BLaER1 treated with 17β-estradiol and CSF1 and Interleukin-3, amounts not matched to agents 10 nM and 100 nM (cell line): ENCODE measurements around the gene PITPNC1.

Source experiments
- H3K27ac ChIP-seq, 11 experiments: shearing (Covaris generic); formaldehyde crosslinking; 2 replicates each; pipeline ENCODE4 v1.8.1; 2022
- H3K27me3 ChIP-seq, 11 experiments: shearing (Covaris generic); formaldehyde crosslinking; 2 replicates each; pipeline ENCODE4 v1.8.1; 2022
- H3K36me3 ChIP-seq, 11 experiments: shearing (Covaris generic); formaldehyde crosslinking; 2 replicates each; pipeline ENCODE4 v1.8.1; 2022
- H3K4me1 ChIP-seq, 10 experiments: shearing (Covaris generic); formaldehyde crosslinking; 2 replicates each; pipeline ENCODE4 v1.8.1; 2022
- H3K4me2 ChIP-seq, 11 experiments: shearing (Covaris generic); formaldehyde crosslinking; 2 replicates each; pipeline ENCODE4 v1.8.1; 2022
- H3K4me3 ChIP-seq, 10 experiments: shearing (Covaris generic); formaldehyde crosslinking; 2 replicates each; pipeline ENCODE4 v1.8.1; 2022
- H3K9ac ChIP-seq, 11 experiments: shearing (Covaris generic); formaldehyde crosslinking; 2 replicates each; pipeline ENCODE4 v1.8.1; 2022
- H3K9me3 ChIP-seq, 11 experiments: shearing (Covaris generic); formaldehyde crosslinking; replicated peaks in 1 of 11; 2 replicates each; pipeline ENCODE4 v1.8.1; 2022
- H4K20me1 ChIP-seq, 11 experiments: shearing (Covaris generic); formaldehyde crosslinking; 2 replicates each; pipeline ENCODE4 v1.8.1; 2022
- Cebpa-rat ChIP-seq, 11 experiments: shearing (Covaris generic); IDR thresholded peaks; 2 replicates each; pipeline ENCODE4 v1.8.1; 2022

Gene PITPNC1

GRCh38 chr17:67442787-67443624 is 65.9 kb downstream of the PITPNC1 start:
- no peak overlapping the region for H3K4me3 ChIP-seq
- TF ChIP-seq Cebpa-rat (IDR thresholded peaks at IDR 0.05), result peak in 3 of 11 experiments; percentile 10 to 20 (median 16); a peak in 2 of 22 replicates
- no peaks in the 10 kb centered on the region for H4K20me1 ChIP-seq
- H3K4me1 ChIP-seq, result peaks cover 34 to 74% (median 62%) of the 10 kb centered on the region in 10 experiments
- H3K36me3 ChIP-seq, result no peaks in the 10 kb centered on the region
- peak overlapping the region in 4 of 11 experiments; percentile 7 to 43 (median 14); a peak in 4 of 22 replicates for H3K9ac ChIP-seq
- peak overlapping the region in 10 of 11 experiments; percentile 8 to 66 (median 46); a peak in 16 of 22 replicates for H3K4me2 ChIP-seq
- H3K27ac ChIP-seq, result peak overlapping the region in 5 of 11 experiments; percentile 11 to 51 (median 22); a peak in 6 of 22 replicates
- no peaks in the 10 kb centered on the region for H3K27me3 ChIP-seq
- H3K9me3 ChIP-seq, result peaks cover 0 to 9% (median 0%) of the 10 kb centered on the region in 11 experiments; a peak in 3 of 22 replicates

GRCh38 chr17:67443931-67444595 is 67.0 kb downstream of the PITPNC1 start:
- H3K27ac ChIP-seq, result peak overlapping the region in 1 of 11 experiments; percentile 11; a peak in 1 of 22 replicates
- H3K4me1 ChIP-seq, result peaks cover 28 to 74% (median 63%) of the 10 kb centered on the region in 10 experiments
- no peak overlapping the region for H3K4me3 ChIP-seq
- H3K4me2 ChIP-seq, result peak overlapping the region in 4 of 11 experiments; percentile 43 to 66 (median 52); a peak in 2 of 22 replicates
- H3K9ac ChIP-seq, result no peak overlapping the region
- H4K20me1 ChIP-seq, result no peaks in the 10 kb centered on the region
- no peaks in the 10 kb centered on the region for H3K27me3 ChIP-seq
- H3K36me3 ChIP-seq, result no peaks in the 10 kb centered on the region
- no peak for TF ChIP-seq Cebpa-rat (IDR thresholded peaks at IDR 0.05)
- H3K9me3 ChIP-seq, result peaks cover 0 to 9% (median 0%) of the 10 kb centered on the region in 11 experiments; a peak in 3 of 22 replicates

- Histone ChIP-seq H3K36me3 (no peaks in the 10 kb centered on the region), H4K20me1 (no peaks in the 10 kb centered on the region), H3K9ac (no peak overlapping the region), H3K27ac (no peak overlapping the region), H3K27me3 (no peaks in the 10 kb centered on the region), H3K9me3 (peaks cover 0 to 9% (median 0%) of the 10 kb centered on the region in 11 experiments; a peak in 3 of 22 replicates), H3K4me3 (no peak overlapping the region), H3K4me1 (peaks cover 32 to 74% (median 65%) of the 10 kb centered on the region in 10 experiments), H3K4me2 (peak overlapping the region in 9 of 11 experiments; percentile 9 to 81 (median 65); a peak in 15 of 22 replicates)
- no peak for TF ChIP-seq Cebpa-rat (IDR thresholded peaks at IDR 0.05)
These were observed 71.4 kb downstream of the PITPNC1 start for GRCh38 chr17:67448449-67448848.

DNA sequence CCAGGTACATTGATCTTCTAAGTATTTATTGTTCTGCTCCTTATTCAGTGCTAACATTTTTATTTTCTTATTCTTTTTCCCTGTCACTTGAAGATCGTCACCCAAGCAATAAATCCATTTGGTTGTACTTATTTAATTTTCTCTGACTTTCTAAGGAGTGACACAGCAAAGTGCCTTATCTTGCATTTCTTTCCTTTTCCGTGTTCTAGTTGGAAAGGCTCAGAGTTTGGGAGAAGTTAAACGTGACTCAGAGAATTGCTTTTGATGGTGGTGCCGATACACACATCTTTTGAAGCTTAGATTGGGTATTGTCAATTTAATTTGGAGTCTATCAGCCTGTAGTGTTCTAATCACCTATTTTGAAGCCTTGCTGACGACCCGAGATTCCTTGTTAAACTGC is 72.0 kb downstream of the PITPNC1 start:
- H3K27ac ChIP-seq, result peak overlapping the region in 2 of 11 experiments; percentile 13 to 56; a peak in 1 of 22 replicates
- peak overlapping the region in 8 of 11 experiments; percentile 33 to 81 (median 72); a peak in 13 of 22 replicates for H3K4me2 ChIP-seq
- no peaks in the 10 kb centered on the region for H4K20me1 ChIP-seq
- no peak overlapping the region for H3K9ac ChIP-seq
- peaks cover 0 to 9% (median 0%) of the 10 kb centered on the region in 11 experiments; a peak in 3 of 22 replicates for H3K9me3 ChIP-seq
- no peaks in the 10 kb centered on the region for H3K36me3 ChIP-seq
- peaks cover 32 to 74% (median 62%) of the 10 kb centered on the region in 10 experiments for H3K4me1 ChIP-seq
- no peak overlapping the region for H3K4me3 ChIP-seq
- no peak for TF ChIP-seq Cebpa-rat (IDR thresholded peaks at IDR 0.05)
- H3K27me3 ChIP-seq, result no peaks in the 10 kb centered on the region

DNA sequence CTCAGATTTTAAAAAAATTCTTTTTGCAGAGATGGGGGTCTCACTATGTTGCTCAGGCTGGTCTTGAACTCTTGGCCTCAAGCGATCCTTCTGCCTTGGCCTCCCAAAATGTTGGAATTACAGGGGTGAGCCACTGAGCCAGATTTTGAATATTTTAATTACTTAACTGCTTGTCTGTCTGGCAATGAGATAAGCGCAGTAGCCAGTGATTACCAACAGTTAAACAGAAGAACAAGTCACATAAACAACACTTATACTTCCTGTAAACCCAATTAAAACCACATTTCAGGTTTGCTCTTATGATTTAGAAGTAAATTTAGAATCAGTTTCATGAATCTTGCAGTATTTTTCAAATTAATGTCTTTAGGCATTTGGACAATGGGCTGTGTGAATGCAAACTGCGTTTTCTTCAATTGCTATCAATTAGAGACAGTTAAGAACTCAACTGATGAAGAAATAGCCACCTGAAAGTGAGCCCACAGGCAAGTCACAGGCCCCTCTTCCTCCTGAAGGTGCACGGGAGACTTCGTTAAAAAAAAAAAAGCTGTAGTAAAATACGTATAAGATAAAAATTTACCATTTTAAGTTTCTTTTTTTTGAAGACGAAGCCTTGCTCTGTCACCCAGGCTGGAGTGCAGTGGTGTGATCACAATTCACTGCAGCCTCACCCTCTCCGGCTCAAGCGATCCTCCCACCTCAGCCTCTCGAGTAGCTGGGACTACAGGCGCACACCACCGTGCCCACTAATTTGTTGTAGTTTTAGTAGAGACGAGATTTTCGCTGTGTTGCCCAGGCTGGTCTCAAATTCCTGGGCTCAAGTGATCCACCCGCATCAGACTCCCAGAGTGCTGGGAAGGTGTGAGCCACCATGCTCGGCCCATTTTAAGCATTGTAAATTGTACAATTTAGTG is 73.0 kb downstream of the PITPNC1 start:
- peaks cover 32 to 78% (median 62%) of the 10 kb centered on the region in 10 experiments for H3K4me1 ChIP-seq
- H3K4me3 ChIP-seq, result no peak overlapping the region
- H3K9ac ChIP-seq, result 0 out of 22 replicates have a peak overlapping the region, but pooled peaks of 1 of the 11 experiments have one; percentile 9
- no peak for TF ChIP-seq Cebpa-rat (IDR thresholded peaks at IDR 0.05)
- peak overlapping the region in 6 of 11 experiments; percentile 19 to 66 (median 42); a peak in 6 of 22 replicates for H3K27ac ChIP-seq
- H3K9me3 ChIP-seq, result peaks cover 0 to 9% (median 0%) of the 10 kb centered on the region in 11 experiments; a peak in 3 of 22 replicates
- H3K36me3 ChIP-seq, result no peaks in the 10 kb centered on the region
- peak overlapping the region; percentile 65 to 82 (median 77) for H3K4me2 ChIP-seq
- no peaks in the 10 kb centered on the region for H3K27me3 ChIP-seq
- no peaks in the 10 kb centered on the region; a peak in 1 of 22 replicates for H4K20me1 ChIP-seq

GRCh38 chr17:67452681-67453554 is 75.8 kb downstream of the PITPNC1 start:
- Histone ChIP-seq H3K27ac (peak overlapping the region in 2 of 11 experiments; percentile 8 to 66; a peak in 3 of 22 replicates), H3K27me3 (no peaks in the 10 kb centered on the region), H3K9ac (peak overlapping the region in 1 of 11 experiments; percentile 34; a peak in 1 of 22 replicates), H4K20me1 (no peaks in the 10 kb centered on the region; a peak in 1 of 22 replicates), H3K4me3 (no peak overlapping the region), H3K36me3 (peaks cover 2 to 12% (median 5%) of the 10 kb centered on the region in 11 experiments; a peak in 17 of 22 replicates), H3K9me3 (peaks cover 10 to 13% (median 12%) of the 10 kb centered on the region in 11 experiments), H3K4me1 (peaks cover 38 to 83% (median 65%) of the 10 kb centered on the region in 10 experiments), H3K4me2 (peak overlapping the region; percentile 36 to 81 (median 75); a peak in 21 of 22 replicates)
- no peak for TF ChIP-seq Cebpa-rat (IDR thresholded peaks at IDR 0.05)

DNA sequence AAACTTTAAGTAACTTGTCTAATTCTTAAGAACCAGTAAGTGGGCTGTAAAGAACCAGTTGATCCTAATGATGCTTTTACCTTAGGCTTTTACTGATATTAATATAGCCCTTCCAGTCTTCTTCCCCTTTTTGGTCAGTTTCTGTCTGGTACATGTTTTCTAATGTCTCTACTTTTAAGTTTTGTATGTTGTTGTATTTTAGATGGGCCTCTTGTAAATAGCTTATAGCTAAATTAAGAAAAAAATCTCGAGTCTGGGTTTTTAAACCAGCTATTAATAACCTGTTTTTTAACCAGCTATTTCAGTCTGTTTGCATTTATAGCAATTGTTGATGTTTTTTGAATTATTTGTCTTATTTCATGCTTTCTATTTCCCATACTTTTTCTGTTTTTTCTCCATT is 79.0 kb downstream of the PITPNC1 start:
- peaks cover 19 to 51% (median 34%) of the 10 kb centered on the region in 10 experiments for H3K4me1 ChIP-seq
- no peak overlapping the region for H3K4me3 ChIP-seq
- no peaks in the 10 kb centered on the region; a peak in 1 of 22 replicates for H4K20me1 ChIP-seq
- H3K9ac ChIP-seq, result no peak overlapping the region
- H3K4me2 ChIP-seq, result peak overlapping the region in 1 of 11 experiments; percentile 34; a peak in 1 of 22 replicates
- no peak for TF ChIP-seq Cebpa-rat (IDR thresholded peaks at IDR 0.05)
- H3K27me3 ChIP-seq, result no peaks in the 10 kb centered on the region
- H3K27ac ChIP-seq, result no peak overlapping the region; a peak in 1 of 22 replicates
- H3K9me3 ChIP-seq, result peaks cover 21 to 28% (median 25%) of the 10 kb centered on the region in 11 experiments
- H3K36me3 ChIP-seq, result peaks cover 4 to 29% (median 13%) of the 10 kb centered on the region in 11 experiments; a peak in 17 of 22 replicates
